Measurements from ENCODE around the gene PBX2.
"Not testable (repeated sequence)": the region's sequence is repeated elsewhere in the genome, so short reads cannot be mapped to it uniquely, and the experiment has no call there.

PBX2 gene

GRCh38 chr6:32146287-32146686, 43.7 kb downstream of the PBX2 start:
- Histone ChIP-seq H3K9me3 (ENCODE audit: control insufficient read depth, low read length) (no peaks in the 10 kb centered on the region), H3K4me1 (ENCODE audit: control insufficient read depth, insufficient read depth, low read length, poor library complexity, severe bottlenecking) (peaks cover 11% of the 10 kb centered on the region), H3K4me3 (ENCODE audit: extremely low read depth, insufficient read depth, low read length, poor library complexity, severe bottlenecking) (no peak overlapping the region), H3K36me3 (ENCODE audit: control insufficient read depth, insufficient read depth, low read length) (no peaks in the 10 kb centered on the region), H3K27ac (ENCODE audit: low read depth, low read length, severe bottlenecking) (peak overlapping the region; percentile 70)
- 88 to 93% methylated on average over 1 of the region's 1 CpG for WGBS, 2 experiments (ENCODE audit: insufficient coverage in 2 of 2)

- not testable (repeated sequence) for H3K36me3 ChIP-seq (ENCODE audit: control insufficient read depth, insufficient read depth, low read length); H3K9me3 ChIP-seq (ENCODE audit: control insufficient read depth, low read length); H3K27ac ChIP-seq (ENCODE audit: low read depth, low read length, severe bottlenecking); H3K4me3 ChIP-seq (ENCODE audit: extremely low read depth, insufficient read depth, low read length, poor library complexity, severe bottlenecking)
- peaks cover 11% of the 10 kb centered on the region for H3K4me1 ChIP-seq (ENCODE audit: control insufficient read depth, insufficient read depth, low read length, poor library complexity, severe bottlenecking)
- no CpG with 5 or more reads among the region's 7 CpGs for WGBS, 2 experiments (ENCODE audit: insufficient coverage in 2 of 2)
These were observed 45.8 kb downstream of the PBX2 start for GRCh38 chr6:32144238-32144637.

DNA sequence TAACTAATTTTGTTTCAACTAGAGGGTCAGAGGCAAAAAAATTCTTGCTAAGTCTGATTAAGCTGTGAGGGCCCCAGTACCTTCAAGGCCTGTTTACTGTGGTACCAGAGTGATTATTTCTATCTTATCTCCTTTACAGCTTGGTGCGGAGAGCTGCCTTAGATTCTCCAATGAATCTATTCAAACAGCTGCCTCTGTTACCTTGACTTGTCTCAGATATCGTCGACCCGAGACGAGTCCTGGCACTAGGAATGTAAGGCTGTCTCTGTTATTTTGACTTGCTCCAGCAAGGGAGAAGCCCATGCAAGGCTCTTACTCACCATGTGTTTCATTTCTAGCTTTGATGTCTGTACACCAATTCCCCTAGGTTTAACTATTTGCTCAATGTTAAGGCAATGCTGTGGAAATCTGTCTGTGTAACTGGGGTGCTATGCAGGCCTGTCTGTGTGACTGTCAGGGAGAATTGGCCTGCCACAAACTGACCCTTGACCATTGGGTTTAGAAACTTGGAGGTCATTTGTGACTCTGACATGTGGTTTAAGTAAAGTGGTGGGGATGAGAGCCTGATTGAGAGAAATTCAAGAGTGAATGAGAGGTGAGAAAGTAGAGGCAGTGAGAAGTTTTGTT, 49.5 kb downstream of the PBX2 start:
- WGBS, 2 experiments (ENCODE audit: insufficient coverage in 2 of 2): 87 to 97% methylated on average over 5 of the region's 5 CpGs
- H3K27ac ChIP-seq (ENCODE audit: low read depth, low read length, severe bottlenecking): no peak overlapping the region
- H3K9me3 ChIP-seq (ENCODE audit: control insufficient read depth, low read length): no peaks in the 10 kb centered on the region
- no peak overlapping the region for H3K4me3 ChIP-seq (ENCODE audit: extremely low read depth, insufficient read depth, low read length, poor library complexity, severe bottlenecking)
- H3K36me3 ChIP-seq (ENCODE audit: control insufficient read depth, insufficient read depth, low read length): no peaks in the 10 kb centered on the region
- H3K4me1 ChIP-seq (ENCODE audit: control insufficient read depth, insufficient read depth, low read length, poor library complexity, severe bottlenecking): no peaks in the 10 kb centered on the region

DNA sequence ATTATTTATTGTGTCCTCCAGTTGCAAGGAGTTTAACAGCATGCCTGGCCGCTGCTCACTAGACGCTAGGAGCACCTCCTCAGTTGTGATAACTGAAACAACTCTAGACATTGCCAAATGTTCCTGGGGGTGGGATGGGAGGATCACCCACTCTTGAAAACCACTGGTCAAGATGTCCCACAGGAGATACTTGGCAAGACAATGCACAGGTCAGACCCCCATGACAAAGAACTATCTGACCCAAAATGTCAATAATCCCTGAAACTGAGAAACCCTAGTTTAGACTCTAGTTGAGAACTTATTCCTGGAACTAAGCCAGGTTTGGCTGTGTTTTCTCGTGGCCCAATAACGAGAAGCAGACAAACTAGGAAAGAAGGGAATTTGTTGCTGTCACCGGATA, 50.4 kb downstream of the PBX2 start:
- Histone ChIP-seq H3K4me3 (ENCODE audit: extremely low read depth, insufficient read depth, low read length, poor library complexity, severe bottlenecking) (no peak overlapping the region), H3K9me3 (ENCODE audit: control insufficient read depth, low read length) (no peaks in the 10 kb centered on the region), H3K36me3 (ENCODE audit: control insufficient read depth, insufficient read depth, low read length) (no peaks in the 10 kb centered on the region), H3K4me1 (ENCODE audit: control insufficient read depth, insufficient read depth, low read length, poor library complexity, severe bottlenecking) (no peaks in the 10 kb centered on the region), H3K27ac (ENCODE audit: low read depth, low read length, severe bottlenecking) (no peak overlapping the region)
- WGBS, 2 experiments (ENCODE audit: insufficient coverage in 2 of 2): 97 to 100% methylated on average over 2 to 3 of the region's 5 CpGs

DNA sequence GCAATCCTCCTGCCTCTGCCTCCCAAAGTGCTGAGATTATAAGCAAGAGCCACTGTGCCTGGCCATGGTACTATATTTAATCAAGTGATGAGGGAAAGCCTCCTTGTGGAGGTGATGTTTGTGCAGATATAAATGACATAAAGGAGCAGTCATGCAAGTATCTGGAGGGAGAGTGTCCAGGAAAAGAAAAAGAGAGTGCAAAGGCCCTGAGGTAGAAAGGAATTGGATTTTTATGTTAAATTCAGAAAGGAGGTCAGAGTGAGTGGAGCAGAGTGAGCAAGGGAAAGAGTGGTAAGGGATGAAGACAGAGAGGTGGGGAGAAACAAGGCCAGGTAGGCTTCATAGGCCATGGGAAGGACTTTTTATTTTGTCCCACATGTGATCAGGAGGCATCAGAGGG, 52.5 kb downstream of the PBX2 start:
- H3K4me1 ChIP-seq (ENCODE audit: control insufficient read depth, insufficient read depth, low read length, poor library complexity, severe bottlenecking): peaks cover 3% of the 10 kb centered on the region
- no peaks in the 10 kb centered on the region for H3K9me3 ChIP-seq (ENCODE audit: control insufficient read depth, low read length)
- no peak overlapping the region for H3K27ac ChIP-seq (ENCODE audit: low read depth, low read length, severe bottlenecking)
- H3K4me3 ChIP-seq (ENCODE audit: extremely low read depth, insufficient read depth, low read length, poor library complexity, severe bottlenecking): no peak overlapping the region
- H3K36me3 ChIP-seq (ENCODE audit: control insufficient read depth, insufficient read depth, low read length): no peaks in the 10 kb centered on the region
